ENCODE measurements around the gene CHSY1. TPM values are rescaled to one million over a fixed set of nuclear protein-coding genes. Genes with fewer than 3 reads are reported as not detected.

Gene CHSY1
- total RNA-seq, 6 experiments from 2014 or later, result 4.9 to 12.6 (median 7.2) TPM

DNA sequence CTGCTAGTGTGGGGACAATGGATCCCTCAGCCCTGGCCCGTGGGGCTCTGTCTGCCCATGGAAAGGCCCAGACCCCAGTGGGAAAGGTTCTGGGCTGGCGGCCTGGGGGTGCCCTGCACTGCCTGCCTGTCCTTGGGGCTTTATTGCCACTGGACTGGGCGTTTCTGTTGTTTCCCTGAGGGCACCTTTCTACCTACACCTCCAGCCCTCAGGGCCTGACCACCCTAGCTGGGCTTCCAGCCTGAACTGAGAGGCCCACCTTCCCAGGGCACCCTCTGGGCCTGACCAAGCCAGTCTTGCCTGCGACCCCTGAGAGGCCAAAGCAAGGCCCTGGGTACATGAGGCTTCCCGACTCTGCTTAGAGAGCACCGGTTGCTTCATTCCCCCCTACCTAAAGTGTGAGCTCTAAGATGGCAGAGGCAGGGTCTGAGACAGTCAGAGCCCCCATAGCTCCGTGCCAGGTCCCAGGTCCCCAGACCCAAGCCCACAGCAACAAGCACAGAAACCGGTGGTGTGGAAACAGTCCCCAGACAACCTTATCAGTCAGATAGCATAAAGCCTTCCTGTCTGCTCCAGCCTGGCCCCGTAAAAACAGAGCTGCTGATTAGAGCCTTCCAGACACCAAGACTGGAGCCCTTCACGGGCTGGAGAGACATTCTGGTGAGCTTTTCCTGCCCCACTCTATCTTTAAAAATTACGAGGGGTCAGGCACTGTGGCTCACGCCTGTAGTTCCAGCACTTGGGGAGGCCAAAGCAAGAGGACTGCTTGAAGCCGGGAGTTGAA lies 102.8 kb downstream of the CHSY1 start:
- Histone ChIP-seq H3K36me3 (no peaks in the 10 kb centered on the region), H3K27me3 (no peaks in the 10 kb centered on the region), H3K27ac (peak overlapping the region in 1 of 3 donors; percentile 4), H3K4me3 (no peak overlapping the region), H3K9me3 (no peaks in the 10 kb centered on the region), H3K4me1 (no peaks in the 10 kb centered on the region)
- intact Hi-C loops (cut with DNase I), result no loop called here
- DNase-seq (no peak), ATAC-seq (peak; percentile 59 to 71 (median 66))
- WGBS (ENCODE audit: insufficient coverage, low coverage, low lambda C conversion rate, missing lambda C conversion rate), result 45% methylated on average over 6 of the region's 13 CpGs
- TF ChIP-seq POLR2A (IDR thresholded peaks at IDR 0.05) (no peak), CTCF (IDR thresholded peaks at IDR 0.05) (no peak)

DNA sequence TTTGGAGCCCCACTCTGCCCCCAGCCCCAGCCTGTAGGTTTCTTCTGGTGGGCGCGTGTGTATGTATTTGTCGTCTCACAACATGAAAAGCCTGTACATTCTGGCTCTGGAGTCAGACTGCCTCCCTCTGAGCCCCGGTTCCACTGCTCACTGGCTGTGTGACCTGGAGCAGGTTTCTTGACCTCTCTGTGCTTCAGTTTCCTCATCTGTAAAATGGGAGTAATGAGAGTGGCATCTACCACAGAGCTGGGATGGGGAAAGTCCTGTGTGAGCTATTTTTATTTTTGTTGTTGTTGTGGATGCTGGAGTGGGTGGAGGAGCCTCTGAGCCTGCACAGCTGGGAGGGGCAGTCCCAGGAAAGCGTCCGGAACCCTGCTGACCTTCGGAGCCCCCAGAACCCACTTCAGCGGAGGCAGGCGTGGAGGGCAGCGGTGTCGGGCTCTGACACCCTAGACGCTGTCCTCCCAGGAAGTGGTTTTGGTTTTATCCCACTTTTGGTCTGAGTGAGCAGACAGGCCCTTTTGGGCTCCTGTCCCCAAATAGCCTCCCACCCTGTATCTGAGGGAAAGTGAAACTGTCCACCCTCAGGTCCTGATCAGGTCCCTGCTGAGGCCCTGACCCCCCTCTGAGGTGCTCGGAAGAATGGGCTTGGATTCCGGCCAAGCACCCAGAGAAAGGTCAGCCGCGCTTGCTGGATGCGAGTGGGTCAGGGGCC lies 103.5 kb downstream of the CHSY1 start:
- DNase-seq (no peak), ATAC-seq (peak; percentile 10 to 41 (median 24))
- intact Hi-C loops (cut with DNase I), result no loop called here
- H3K27me3 ChIP-seq, result no peaks in the 10 kb centered on the region
- TF ChIP-seq CTCF (IDR thresholded peaks at IDR 0.05), result no peak
- TF ChIP-seq POLR2A (IDR thresholded peaks at IDR 0.05), result no peak
- no peaks in the 10 kb centered on the region for H3K9me3 ChIP-seq
- WGBS (ENCODE audit: insufficient coverage, low coverage, low lambda C conversion rate, missing lambda C conversion rate), result 76% methylated on average over 9 of the region's 17 CpGs
- no peak overlapping the region for H3K4me3 ChIP-seq
- peak overlapping the region in 1 of 3 donors; percentile 4 for H3K27ac ChIP-seq
- no peaks in the 10 kb centered on the region for H3K36me3 ChIP-seq
- no peaks in the 10 kb centered on the region for H3K4me1 ChIP-seq

- TF ChIP-seq POLR2A (IDR thresholded peaks at IDR 0.05) (no peak), CTCF (IDR thresholded peaks at IDR 0.05) (no peak)
- no peaks in the 10 kb centered on the region for H3K9me3 ChIP-seq
- 74% methylated on average over 5 of the region's 5 CpGs for WGBS (ENCODE audit: insufficient coverage, low coverage, low lambda C conversion rate, missing lambda C conversion rate)
- ATAC-seq (no peak), DNase-seq (no peak)
- H3K27ac ChIP-seq, result no peak overlapping the region
- intact Hi-C loops (cut with DNase I), result no loop called here
- no peaks in the 10 kb centered on the region for H3K27me3 ChIP-seq
- H3K36me3 ChIP-seq, result no peaks in the 10 kb centered on the region
- no peak overlapping the region for H3K4me3 ChIP-seq
- no peaks in the 10 kb centered on the region for H3K4me1 ChIP-seq
These were observed 104.7 kb downstream of the CHSY1 start for GRCh38 chr15:101147181-101147580.

GRCh38 chr15:101146118-101146702 lies 105.6 kb downstream of the CHSY1 start:
- Histone ChIP-seq H3K4me3 (no peak overlapping the region), H3K4me1 (no peaks in the 10 kb centered on the region), H3K36me3 (no peaks in the 10 kb centered on the region), H3K27ac (no peak overlapping the region), H3K27me3 (no peaks in the 10 kb centered on the region), H3K9me3 (no peaks in the 10 kb centered on the region)
- intact Hi-C loops (cut with DNase I), result no loop called here
- no peak for DNase-seq
- no peak for TF ChIP-seq POLR2A (IDR thresholded peaks at IDR 0.05)
- ATAC-seq, result no peak
- 88% methylated on average over 7 of the region's 8 CpGs for WGBS (ENCODE audit: insufficient coverage, low coverage, low lambda C conversion rate, missing lambda C conversion rate)

GRCh38 chr15:101145362-101145761 lies 106.5 kb downstream of the CHSY1 start:
- no peaks in the 10 kb centered on the region for H3K36me3 ChIP-seq
- H3K27ac ChIP-seq, result no peak overlapping the region
- DNase-seq, result no peak
- H3K4me3 ChIP-seq, result no peak overlapping the region
- intact Hi-C loops (cut with DNase I), result no loop called here
- 72% methylated on average over 4 of the region's 4 CpGs for WGBS (ENCODE audit: insufficient coverage, low coverage, low lambda C conversion rate, missing lambda C conversion rate)
- TF ChIP-seq POLR2A (IDR thresholded peaks at IDR 0.05) (no peak), CTCF (IDR thresholded peaks at IDR 0.05) (no peak)
- no peak for ATAC-seq
- no peaks in the 10 kb centered on the region for H3K27me3 ChIP-seq
- H3K9me3 ChIP-seq, result no peaks in the 10 kb centered on the region
- no peaks in the 10 kb centered on the region for H3K4me1 ChIP-seq

Data from right lobe of liver (tissue), 6 donors.